ENCODE results near the gene WAPL. TPM values are rescaled to one million over a fixed set of nuclear protein-coding genes. Genes with fewer than 3 reads are reported as not detected.

The WAPL gene
- total RNA-seq, 1 donor from 2014 or later = 29.7 TPM

DNA sequence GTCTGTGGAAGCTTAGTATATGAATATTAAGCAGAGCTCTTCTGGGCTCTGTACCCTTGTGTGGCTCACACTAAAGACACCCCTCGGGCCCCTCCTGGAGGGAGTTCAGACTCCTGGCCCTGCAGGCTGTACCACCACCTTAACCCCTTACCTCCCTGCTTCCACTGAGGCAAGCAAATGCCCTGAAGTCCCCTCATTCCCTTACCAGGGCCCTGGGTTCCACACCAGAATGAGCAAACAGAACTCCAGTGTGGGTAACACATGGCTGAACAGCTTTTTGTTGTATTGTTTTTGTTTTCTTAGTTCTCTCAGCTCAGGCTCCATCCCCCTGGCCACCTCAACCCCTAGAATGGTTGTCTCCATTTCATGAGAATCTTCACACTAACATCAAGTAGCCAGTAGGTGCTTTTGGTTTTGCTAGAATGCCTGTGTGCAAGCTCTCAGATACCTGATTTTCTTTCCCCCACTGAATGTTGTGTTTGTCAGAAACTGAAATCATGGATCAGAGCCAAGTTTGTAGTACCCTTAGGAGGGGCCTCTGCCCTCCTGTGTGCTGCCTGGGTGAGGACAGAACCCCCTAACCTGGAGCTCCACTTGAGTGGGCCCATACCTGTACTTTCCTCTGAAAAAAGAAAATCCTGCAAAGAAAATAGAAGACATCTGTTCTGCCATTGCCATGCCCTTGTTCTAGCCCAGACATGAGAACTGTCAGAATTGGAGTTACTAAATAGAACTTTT is 2.8 kb upstream of the WAPL start:
- DNase-seq (ENCODE audit: low read depth) = no peak
- H3K4me3 ChIP-seq (ENCODE audit: low read depth, low read length) = no peak overlapping the region
- TF ChIP-seq, protein P1, sequence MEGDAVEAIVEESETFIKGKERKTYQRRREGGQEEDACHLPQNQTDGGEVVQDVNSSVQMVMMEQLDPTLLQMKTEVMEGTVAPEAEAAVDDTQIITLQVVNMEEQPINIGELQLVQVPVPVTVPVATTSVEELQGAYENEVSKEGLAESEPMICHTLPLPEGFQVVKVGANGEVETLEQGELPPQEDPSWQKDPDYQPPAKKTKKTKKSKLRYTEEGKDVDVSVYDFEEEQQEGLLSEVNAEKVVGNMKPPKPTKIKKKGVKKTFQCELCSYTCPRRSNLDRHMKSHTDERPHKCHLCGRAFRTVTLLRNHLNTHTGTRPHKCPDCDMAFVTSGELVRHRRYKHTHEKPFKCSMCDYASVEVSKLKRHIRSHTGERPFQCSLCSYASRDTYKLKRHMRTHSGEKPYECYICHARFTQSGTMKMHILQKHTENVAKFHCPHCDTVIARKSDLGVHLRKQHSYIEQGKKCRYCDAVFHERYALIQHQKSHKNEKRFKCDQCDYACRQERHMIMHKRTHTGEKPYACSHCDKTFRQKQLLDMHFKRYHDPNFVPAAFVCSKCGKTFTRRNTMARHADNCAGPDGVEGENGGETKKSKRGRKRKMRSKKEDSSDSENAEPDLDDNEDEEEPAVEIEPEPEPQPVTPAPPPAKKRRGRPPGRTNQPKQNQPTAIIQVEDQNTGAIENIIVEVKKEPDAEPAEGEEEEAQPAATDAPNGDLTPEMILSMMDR (IDR thresholded peaks at IDR 0.05; ENCODE audit: insufficient read depth, low read length, poor library complexity, severe bottlenecking) = no peak
- H3K36me3 ChIP-seq (ENCODE audit: control insufficient read depth, insufficient read depth, low read length) = no peaks in the 10 kb centered on the region
- no peaks in the 10 kb centered on the region for H3K27me3 ChIP-seq (ENCODE audit: control insufficient read depth, insufficient read depth, low read length)

- no peak overlapping the region for H3K4me3 ChIP-seq (ENCODE audit: low read depth, low read length)
- no peak for DNase-seq (ENCODE audit: low read depth)
- TF ChIP-seq, protein P1 (IDR thresholded peaks at IDR 0.05; ENCODE audit: insufficient read depth, low read length, poor library complexity, severe bottlenecking) = peak; percentile 35
- H3K36me3 ChIP-seq (ENCODE audit: control insufficient read depth, insufficient read depth, low read length) = no peaks in the 10 kb centered on the region
- no peaks in the 10 kb centered on the region for H3K27me3 ChIP-seq (ENCODE audit: control insufficient read depth, insufficient read depth, low read length)
Observed at GRCh38 chr10:86523348-86523747, 1.8 kb upstream of the WAPL start.

GRCh38 chr10:86522510-86522855 is 891 bp upstream of the WAPL start:
- no peaks in the 10 kb centered on the region for H3K27me3 ChIP-seq (ENCODE audit: control insufficient read depth, insufficient read depth, low read length)
- H3K36me3 ChIP-seq (ENCODE audit: control insufficient read depth, insufficient read depth, low read length) = no peaks in the 10 kb centered on the region
- peak overlapping the region; percentile 67 for H3K4me3 ChIP-seq (ENCODE audit: low read depth, low read length)
- no peak for DNase-seq (ENCODE audit: low read depth)
- TF ChIP-seq, protein P1 (IDR thresholded peaks at IDR 0.05; ENCODE audit: insufficient read depth, low read length, poor library complexity, severe bottlenecking) = no peak

DNA sequence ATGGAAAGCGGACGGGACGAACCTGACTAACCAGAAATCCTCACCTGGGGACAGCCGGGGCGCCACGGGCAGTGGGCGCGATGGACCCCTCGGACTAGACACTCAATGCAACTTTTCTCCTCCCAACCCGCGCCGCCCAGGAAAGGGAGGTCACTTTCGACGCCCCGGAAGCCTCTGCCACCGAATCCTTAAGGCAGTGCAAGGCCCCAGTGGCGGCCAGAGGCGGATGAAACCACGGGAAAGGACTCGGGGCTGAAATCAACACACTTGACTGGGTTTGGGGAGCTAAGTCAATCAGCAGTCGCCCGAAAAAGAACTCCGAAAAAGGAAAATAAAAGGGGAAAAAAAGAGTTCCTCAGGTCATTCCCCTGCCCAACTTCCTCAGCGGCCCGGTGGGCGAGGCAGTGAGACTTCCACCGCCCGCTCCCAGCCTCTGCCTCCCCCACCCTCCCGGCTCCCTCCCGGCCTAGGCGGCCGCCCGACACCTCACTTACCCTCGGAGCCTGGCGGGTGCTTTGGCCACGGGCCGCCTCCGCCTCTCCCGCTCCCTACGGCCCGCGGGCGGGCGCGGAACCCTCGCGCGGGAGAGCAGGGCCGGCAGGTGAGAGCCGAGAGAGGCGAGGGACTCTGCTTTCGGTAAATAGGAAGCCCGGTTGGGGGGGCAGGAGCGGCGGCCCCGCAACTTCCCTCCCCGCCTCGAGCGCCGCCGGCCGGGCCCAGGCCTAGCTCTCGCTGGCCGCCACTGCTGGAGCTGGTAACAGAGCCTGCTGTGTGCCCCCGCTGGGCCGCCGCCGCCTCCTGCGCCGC is 518 bp downstream of the WAPL start:
- Histone ChIP-seq H3K4me3 (ENCODE audit: low read depth, low read length) (peak overlapping the region; percentile 67), H3K27me3 (ENCODE audit: control insufficient read depth, insufficient read depth, low read length) (no peaks in the 10 kb centered on the region), H3K36me3 (ENCODE audit: control insufficient read depth, insufficient read depth, low read length) (no peaks in the 10 kb centered on the region)
- TF ChIP-seq, protein P1 (IDR thresholded peaks at IDR 0.05; ENCODE audit: insufficient read depth, low read length, poor library complexity, severe bottlenecking) = no peak
- no peak for DNase-seq (ENCODE audit: low read depth)

DNA sequence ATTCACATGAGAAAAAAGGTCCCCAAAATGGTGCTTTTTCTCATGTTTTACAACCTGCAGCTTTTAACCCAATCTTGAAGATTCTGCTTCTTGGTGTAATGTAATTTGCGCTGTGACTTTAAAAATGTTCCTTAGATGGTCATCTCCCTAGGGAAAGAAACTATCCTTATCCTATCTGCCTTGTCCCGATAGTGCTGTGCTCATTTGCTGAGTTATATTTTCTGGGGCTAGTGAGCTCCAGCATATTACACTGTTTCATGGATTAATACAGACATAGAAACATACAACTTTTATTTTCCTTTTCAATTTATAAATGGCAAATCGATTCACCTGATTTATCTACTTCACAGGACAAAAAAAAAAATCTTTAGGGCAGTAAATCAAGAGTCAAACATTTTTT is 2.8 kb downstream of the WAPL start:
- Histone ChIP-seq H3K27me3 (ENCODE audit: control insufficient read depth, insufficient read depth, low read length) (no peaks in the 10 kb centered on the region), H3K4me3 (ENCODE audit: low read depth, low read length) (no peak overlapping the region), H3K36me3 (ENCODE audit: control insufficient read depth, insufficient read depth, low read length) (peaks cover 1% of the 10 kb centered on the region)
- TF ChIP-seq, protein P1 (IDR thresholded peaks at IDR 0.05; ENCODE audit: insufficient read depth, low read length, poor library complexity, severe bottlenecking) = no peak
- DNase-seq (ENCODE audit: low read depth) = no peak
